ENCODE data around the gene CTIF. TPM values are rescaled to one million over a fixed set of nuclear protein-coding genes. Genes with fewer than 3 reads are reported as not detected.

The CTIF gene
- total RNA-seq, 1 donor from 2014 or later = 48.5 TPM

- no peaks in the 10 kb centered on the region for H3K9me3 Mint-ChIP-seq
- H3K4me1 Mint-ChIP-seq (ENCODE audit: unreplicated experiment) = peaks cover 21% of the 10 kb centered on the region
- TF ChIP-seq CTCF (conservative IDR thresholded peaks at IDR 0.05) = no peak
- no peak for DNase-seq (ENCODE audit: extremely low spot score, unreplicated experiment)
- peak overlapping the region; percentile 11 for H3K27ac Mint-ChIP-seq
- no peaks in the 10 kb centered on the region for H3K27me3 Mint-ChIP-seq
- no peak overlapping the region for H3K4me3 Mint-ChIP-seq
- H3K36me3 Mint-ChIP-seq = peaks cover 3% of the 10 kb centered on the region
Observed at GRCh38 chr18:48750485-48751175, 211.8 kb downstream of the CTIF start.

- DNase-seq (ENCODE audit: extremely low spot score, unreplicated experiment) = no peak
- H3K4me1 Mint-ChIP-seq (ENCODE audit: unreplicated experiment) = peaks cover 21% of the 10 kb centered on the region
- no peaks in the 10 kb centered on the region for H3K27me3 Mint-ChIP-seq
- no peak overlapping the region for H3K4me3 Mint-ChIP-seq
- TF ChIP-seq CTCF (conservative IDR thresholded peaks at IDR 0.05) = no peak
- H3K36me3 Mint-ChIP-seq = peaks cover 5% of the 10 kb centered on the region
- no peak overlapping the region for H3K27ac Mint-ChIP-seq
- no peaks in the 10 kb centered on the region for H3K9me3 Mint-ChIP-seq
Observed at GRCh38 chr18:48751727-48752468, 213.1 kb downstream of the CTIF start.

GRCh38 chr18:48752478-48752877 lies 213.6 kb downstream of the CTIF start:
- no peak overlapping the region for H3K27ac Mint-ChIP-seq

GRCh38 chr18:48752928-48753327 lies 214.1 kb downstream of the CTIF start:
- H3K27ac Mint-ChIP-seq = no peak overlapping the region
- H3K4me3 Mint-ChIP-seq = no peak overlapping the region
- DNase-seq (ENCODE audit: extremely low spot score, unreplicated experiment) = no peak
- TF ChIP-seq CTCF (conservative IDR thresholded peaks at IDR 0.05) = no peak
- no peaks in the 10 kb centered on the region for H3K9me3 Mint-ChIP-seq
- H3K27me3 Mint-ChIP-seq = no peaks in the 10 kb centered on the region
- H3K4me1 Mint-ChIP-seq (ENCODE audit: unreplicated experiment) = peaks cover 21% of the 10 kb centered on the region
- H3K36me3 Mint-ChIP-seq = peaks cover 14% of the 10 kb centered on the region

More at GRCh38 chr18:48752478-48752877, 213.6 kb downstream of the CTIF start:
- Mint-ChIP-seq H3K36me3 (peaks cover 10% of the 10 kb centered on the region), H3K4me1 (ENCODE audit: unreplicated experiment) (peaks cover 21% of the 10 kb centered on the region), H3K27me3 (no peaks in the 10 kb centered on the region), H3K4me3 (no peak overlapping the region), H3K9me3 (no peaks in the 10 kb centered on the region)
- DNase-seq (ENCODE audit: extremely low spot score, unreplicated experiment) = no peak
- no peak for TF ChIP-seq CTCF (conservative IDR thresholded peaks at IDR 0.05)

GRCh38 chr18:48753691-48754090 lies 214.9 kb downstream of the CTIF start:
- Mint-ChIP-seq H3K27me3 (no peaks in the 10 kb centered on the region), H3K36me3 (peaks cover 14% of the 10 kb centered on the region), H3K27ac (no peak overlapping the region), H3K9me3 (no peaks in the 10 kb centered on the region), H3K4me3 (no peak overlapping the region), H3K4me1 (ENCODE audit: unreplicated experiment) (peaks cover 21% of the 10 kb centered on the region)
- no peak for DNase-seq (ENCODE audit: extremely low spot score, unreplicated experiment)
- TF ChIP-seq CTCF (conservative IDR thresholded peaks at IDR 0.05) = no peak
